OCI-LY7 (cell line): ENCODE results near the gene MBTD1. TPM values are rescaled to one million over a fixed set of nuclear protein-coding genes. Genes with fewer than 3 reads are reported as not detected.

Experiments
- BruUV-seq: library from RNA; stranded (reverse); fragments of 400-500 nt; replicated peaks from 2 replicates; lab custom pipeline; 2021; lab: Mats Ljungman, UMichigan
- CTCF ChIA-PET: fragments of 300-600 bp; sonication (Branson Sonifier 250); formaldehyde crosslinking; loops from one replicate; lab custom pipeline; 2022; ENCODE audit warnings: antibody characterized with exemption; ENCODE audit not compliant: unreplicated experiment; lab: Charles Lee
- POLR2A ChIA-PET: fragments of 300-600 bp; sonication (Branson Sonifier 250); formaldehyde crosslinking; loops from one replicate; lab custom pipeline; 2022; ENCODE audit warnings: antibody characterized with exemption; lab: Charles Lee
- DNase-seq: peaks from one replicate; pipeline ENCODE4 v3.0.0-alpha.2; 2015; ENCODE audit warnings: low spot score
- H2AFZ ChIP-seq: fragments of 200-600 bp; sonication (generic), shearing (Covaris generic); 2 replicates; pipeline ENCODE4 v1.6.1; 2014; ENCODE audit warnings: mild to moderate bottlenecking, antibody characterized with exemption, low read length, moderate library complexity
- H3K27ac ChIP-seq: fragments of 200-600 bp; sonication (generic); 2 replicates; pipeline ENCODE4 v1.5.1; 2014; ENCODE audit warnings: mixed run types, low read depth, mild to moderate bottlenecking, moderate library complexity, low read length, inconsistent platforms; ENCODE audit not compliant: poor library complexity, severe bottlenecking
- H3K36me3 ChIP-seq: fragments of 200-600 bp; sonication (generic); 2 replicates; pipeline ENCODE4 v1.6.1; 2014; ENCODE audit warnings: mild to moderate bottlenecking, antibody characterized with exemption, low read length, moderate library complexity, mixed read lengths; ENCODE audit not compliant: insufficient read depth
- H3K4me1 ChIP-seq: fragments of 200-600 bp; sonication (generic); 2 replicates; pipeline ENCODE4 v1.5.1; 2014; ENCODE audit warnings: mild to moderate bottlenecking, low read length; ENCODE audit not compliant: insufficient read depth, poor library complexity, severe bottlenecking
- H3K4me2 ChIP-seq: fragments of 200-600 bp; sonication (generic); 2 replicates; pipeline ENCODE4 v1.6.1; 2014; ENCODE audit warnings: mild to moderate bottlenecking, low read length
- H3K4me3 ChIP-seq: fragments of 200-600 bp; sonication (generic); 2 replicates; pipeline ENCODE4 v1.5.1; 2014; ENCODE audit warnings: mild to moderate bottlenecking, low read depth, low read length; ENCODE audit not compliant: poor library complexity, severe bottlenecking
- H3K79me2 ChIP-seq: fragments of 200-600 bp; sonication (generic); 2 replicates; pipeline ENCODE4 v1.6.1; 2016; ENCODE audit warnings: low read depth, mild to moderate bottlenecking, low read length, moderate library complexity, mixed read lengths; ENCODE audit not compliant: insufficient read depth
- H3K9me2 ChIP-seq: fragments of 200-600 bp; sonication (generic); 2 replicates; pipeline ENCODE4 v1.6.1; 2016; ENCODE audit warnings: mild to moderate bottlenecking, low read length, mixed read lengths; ENCODE audit not compliant: insufficient read depth
- H3K9me3 ChIP-seq: fragments of 200-600 bp; sonication (generic); 2 replicates; pipeline ENCODE4 v1.6.1; 2014; ENCODE audit warnings: mild to moderate bottlenecking, mixed run types, low read length, mixed read lengths
- H4K20me1 ChIP-seq: fragments of 200-600 bp; sonication (generic); 2 replicates; pipeline ENCODE4 v1.6.1; 2014; ENCODE audit warnings: mild to moderate bottlenecking, antibody characterized with exemption, low read length, moderate library complexity, mixed read lengths; ENCODE audit not compliant: insufficient read depth
- EZH2phosphoT487 ChIP-seq: fragments of 200-600 bp; sonication (generic); IDR thresholded peaks from 2 replicates; pipeline ENCODE4 v1.6.1; 2018; ENCODE audit warnings: low read depth, borderline replicate concordance, mild to moderate bottlenecking, mixed run types, antibody characterized with exemption, low read length, moderate library complexity, mixed read lengths
- intact Hi-C: fragments of 100-400 bp; cut with micrococcal nuclease; formaldehyde crosslinking; loops from one replicate; pipeline ENCODE4 v1.10.0; 2022; ENCODE audit not compliant: unreplicated experiment
- total RNA-seq, 2 experiments: library from RNA; depleted of rRNA in 1 of 2; stranded (reverse); fragments of >200 nt in 1 of 2; shearing (Covaris generic) in 1 of 2; gene quantifications; 2 replicates each; pipeline ENCODE4 v1.2.3, GENCODE V29; 2014 to 2022
- TF ChIP-seq, protein P1 (sequence below): fragments of 200-600 bp; sonication (generic); conservative IDR thresholded peaks from 2 replicates; pipeline ENCODE4 v1.5.1; 2014; ENCODE audit warnings: mild to moderate bottlenecking, antibody characterized with exemption, low read length, moderate library complexity, mixed read lengths

Gene MBTD1
- total RNA-seq, 2 experiments from 2014 or later = 17.3 to 39.1 TPM

DNA sequence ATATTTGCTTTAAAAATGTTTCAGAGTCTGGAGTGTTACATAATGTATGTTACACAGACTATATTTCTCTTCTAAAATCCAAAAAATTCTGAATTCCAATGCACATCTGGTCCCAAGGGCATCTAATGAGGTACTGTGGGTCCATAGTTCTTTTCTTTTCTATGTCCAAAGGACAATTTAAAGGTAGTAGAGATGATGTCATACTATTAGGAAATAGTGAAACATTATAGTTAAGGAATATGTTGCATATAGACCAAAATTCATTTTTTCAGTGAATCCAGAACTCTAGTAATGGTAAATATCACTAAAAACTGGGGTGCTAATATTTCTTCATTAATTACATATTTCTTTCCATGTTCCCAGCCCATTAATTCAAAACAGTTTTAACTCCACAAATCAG is 70.7 kb downstream of the MBTD1 start:
- Histone ChIP-seq H3K4me2 (no peak overlapping the region), H3K4me3 (no peak overlapping the region), H3K9me2 (no peaks in the 10 kb centered on the region), H3K79me2 (no peaks in the 10 kb centered on the region), H2AFZ (no peak overlapping the region), H3K4me1 (no peaks in the 10 kb centered on the region), H3K36me3 (peaks cover 81% of the 10 kb centered on the region), H3K27ac (no peak overlapping the region), H3K9me3 (no peaks in the 10 kb centered on the region), H4K20me1 (no peaks in the 10 kb centered on the region)
- BruUV-seq = no TSS peak
- CTCF ChIA-PET = no interaction called here
- TF ChIP-seq, protein P1, sequence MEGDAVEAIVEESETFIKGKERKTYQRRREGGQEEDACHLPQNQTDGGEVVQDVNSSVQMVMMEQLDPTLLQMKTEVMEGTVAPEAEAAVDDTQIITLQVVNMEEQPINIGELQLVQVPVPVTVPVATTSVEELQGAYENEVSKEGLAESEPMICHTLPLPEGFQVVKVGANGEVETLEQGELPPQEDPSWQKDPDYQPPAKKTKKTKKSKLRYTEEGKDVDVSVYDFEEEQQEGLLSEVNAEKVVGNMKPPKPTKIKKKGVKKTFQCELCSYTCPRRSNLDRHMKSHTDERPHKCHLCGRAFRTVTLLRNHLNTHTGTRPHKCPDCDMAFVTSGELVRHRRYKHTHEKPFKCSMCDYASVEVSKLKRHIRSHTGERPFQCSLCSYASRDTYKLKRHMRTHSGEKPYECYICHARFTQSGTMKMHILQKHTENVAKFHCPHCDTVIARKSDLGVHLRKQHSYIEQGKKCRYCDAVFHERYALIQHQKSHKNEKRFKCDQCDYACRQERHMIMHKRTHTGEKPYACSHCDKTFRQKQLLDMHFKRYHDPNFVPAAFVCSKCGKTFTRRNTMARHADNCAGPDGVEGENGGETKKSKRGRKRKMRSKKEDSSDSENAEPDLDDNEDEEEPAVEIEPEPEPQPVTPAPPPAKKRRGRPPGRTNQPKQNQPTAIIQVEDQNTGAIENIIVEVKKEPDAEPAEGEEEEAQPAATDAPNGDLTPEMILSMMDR = no peak
- no peak for TF ChIP-seq EZH2phosphoT487
- POLR2A ChIA-PET = interaction anchor here (0.7 kb wide), 1 partner anchor 12 kb away, joined by 3 read pairs; no protein-coding TSS in a partner anchor
- no peak for DNase-seq
- intact Hi-C loops = no loop called here

DNA sequence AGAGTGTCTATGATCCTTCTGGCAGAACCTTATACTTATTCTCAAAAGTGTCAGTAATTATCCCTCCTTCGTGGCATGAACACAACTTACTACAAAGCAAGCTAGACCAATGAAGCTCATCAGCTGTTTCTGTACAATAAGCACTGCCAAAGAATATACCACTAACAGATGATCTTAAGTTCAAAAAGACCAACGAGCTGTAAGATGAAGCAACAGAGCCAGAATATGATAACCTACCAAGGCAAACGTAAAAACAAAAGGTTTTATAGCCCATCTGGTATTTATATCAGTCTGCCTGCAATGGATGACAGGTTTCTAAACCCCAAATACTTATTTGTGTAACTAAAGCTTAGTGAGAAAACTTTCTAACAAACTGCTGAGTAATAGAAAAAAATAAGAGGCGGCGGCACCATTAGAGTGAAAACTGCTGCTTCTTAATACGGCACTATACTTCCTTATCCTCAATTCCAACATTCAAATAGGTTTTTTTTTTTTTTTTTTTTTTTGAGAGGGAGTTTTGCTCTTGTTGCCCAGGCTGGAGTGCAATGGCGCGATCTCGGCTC is 71.5 kb downstream of the MBTD1 start:
- TF ChIP-seq, protein P1 = no peak
- TF ChIP-seq EZH2phosphoT487 = no peak
- BruUV-seq = no TSS peak
- no peak overlapping the region for H2AFZ ChIP-seq
- POLR2A ChIA-PET = interaction anchor here (0.6 to 0.7 kb wide), 2 partner anchors 45 to 84 kb away, joined by 3 to 11 read pairs; no protein-coding TSS in a partner anchor
- peaks cover 81% of the 10 kb centered on the region for H3K36me3 ChIP-seq
- H3K9me3 ChIP-seq = no peaks in the 10 kb centered on the region
- no peak overlapping the region for H3K27ac ChIP-seq
- H4K20me1 ChIP-seq = no peaks in the 10 kb centered on the region
- CTCF ChIA-PET = no interaction called here
- H3K9me2 ChIP-seq = no peaks in the 10 kb centered on the region
- H3K4me1 ChIP-seq = no peaks in the 10 kb centered on the region
- no peak overlapping the region for H3K4me3 ChIP-seq
- no peaks in the 10 kb centered on the region for H3K79me2 ChIP-seq
- no peak overlapping the region for H3K4me2 ChIP-seq
- intact Hi-C loops = no loop called here
- DNase-seq = no peak

DNA sequence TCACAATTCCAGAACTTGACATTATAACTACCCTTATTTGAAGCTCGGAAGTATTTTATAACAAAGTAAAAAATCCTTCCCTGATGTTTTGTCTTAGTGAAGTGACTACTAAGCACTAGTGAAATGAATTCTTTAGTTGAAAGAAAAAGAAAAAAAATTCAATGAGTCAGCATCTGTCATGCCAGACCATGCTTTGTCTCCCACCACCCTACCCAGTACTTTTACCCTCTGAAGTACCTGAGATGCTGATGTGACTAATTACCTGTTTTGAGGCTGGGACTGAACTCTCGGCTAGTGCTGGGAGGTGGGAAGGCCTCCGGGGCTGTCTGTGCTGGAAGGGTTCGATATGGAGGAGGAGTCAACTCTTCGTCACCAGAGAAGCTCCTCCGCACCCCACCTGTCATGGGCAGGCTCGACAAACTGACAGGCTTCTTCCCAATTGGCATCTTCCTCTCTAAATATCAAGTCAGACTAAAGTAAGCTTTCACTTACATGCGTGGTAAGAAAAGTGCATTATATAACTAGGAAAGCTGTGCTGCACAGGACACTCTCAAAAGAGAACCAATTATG is 74.0 kb downstream of the MBTD1 start:
- no peaks in the 10 kb centered on the region for H4K20me1 ChIP-seq
- no peaks in the 10 kb centered on the region for H3K9me2 ChIP-seq
- BruUV-seq = no TSS peak
- H3K4me3 ChIP-seq = no peak overlapping the region
- no peaks in the 10 kb centered on the region for H3K9me3 ChIP-seq
- no peak for DNase-seq
- H3K79me2 ChIP-seq = no peaks in the 10 kb centered on the region
- CTCF ChIA-PET = no interaction called here
- H3K27ac ChIP-seq = no peak overlapping the region
- no peaks in the 10 kb centered on the region for H3K4me1 ChIP-seq
- TF ChIP-seq EZH2phosphoT487 = no peak
- no peak overlapping the region for H3K4me2 ChIP-seq
- POLR2A ChIA-PET = interaction anchor here (1.3 kb wide), 1 partner anchor 87 kb away, joined by 4 read pairs; no protein-coding TSS in a partner anchor
- H3K36me3 ChIP-seq = peaks cover 78% of the 10 kb centered on the region
- intact Hi-C loops = no loop called here
- H2AFZ ChIP-seq = no peak overlapping the region
